Measurements from ENCODE around the gene MAGEE1.

Gene MAGEE1

GRCh38 chrX:76427560-76428242 is at the start of gene MAGEE1:
MAGEE1 (plus strand) TSS chrX:76427710; CDS start chrX:76427931, 221 bp downstream.
- DNase-seq, result peak; percentile 69

- DNase-seq, result no peak
These were observed 28.5 kb upstream of the MAGEE1 start for GRCh38 chrX:76398970-76399369.

DNA sequence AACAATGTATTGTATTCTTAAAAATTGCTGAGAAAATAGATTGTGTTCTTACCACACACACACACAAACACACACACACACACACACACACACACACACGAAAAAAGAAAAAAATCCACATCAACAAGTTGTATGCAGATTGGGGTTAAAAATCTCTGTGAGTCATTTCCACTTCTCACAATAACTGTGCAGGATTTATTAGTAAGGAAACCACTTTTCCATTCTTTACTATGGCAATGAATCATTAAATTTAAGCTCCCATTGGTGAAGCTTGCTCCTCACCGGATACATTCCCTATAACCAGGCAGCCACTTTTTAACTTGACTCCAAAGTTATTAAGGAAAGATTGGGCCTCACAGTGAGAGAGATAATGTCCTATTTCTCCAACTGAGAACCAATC is 19.7 kb upstream of the MAGEE1 start:
- no peak for DNase-seq

DNA sequence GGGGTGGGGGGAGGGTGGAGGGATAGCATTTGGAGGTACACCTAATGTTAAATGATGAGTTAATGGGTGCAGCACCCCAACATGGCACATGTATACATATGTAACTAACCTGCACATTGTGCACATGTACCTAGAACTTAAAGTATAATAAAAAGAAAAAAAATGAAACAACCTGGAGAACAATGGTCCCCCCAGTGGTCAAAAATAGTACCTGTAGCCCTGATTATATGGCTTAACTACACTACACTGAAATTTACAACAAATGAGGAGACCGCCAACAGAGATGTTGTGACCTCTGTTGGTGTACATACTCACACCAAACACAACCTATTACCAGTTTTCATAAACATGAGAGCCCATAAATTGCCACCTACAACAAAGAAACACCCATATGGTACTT is 7.3 kb upstream of the MAGEE1 start:
- no peak for DNase-seq

GRCh38 chrX:76428243-76429130 is 977 bp downstream of the MAGEE1 start:
- no peak for DNase-seq

DNA sequence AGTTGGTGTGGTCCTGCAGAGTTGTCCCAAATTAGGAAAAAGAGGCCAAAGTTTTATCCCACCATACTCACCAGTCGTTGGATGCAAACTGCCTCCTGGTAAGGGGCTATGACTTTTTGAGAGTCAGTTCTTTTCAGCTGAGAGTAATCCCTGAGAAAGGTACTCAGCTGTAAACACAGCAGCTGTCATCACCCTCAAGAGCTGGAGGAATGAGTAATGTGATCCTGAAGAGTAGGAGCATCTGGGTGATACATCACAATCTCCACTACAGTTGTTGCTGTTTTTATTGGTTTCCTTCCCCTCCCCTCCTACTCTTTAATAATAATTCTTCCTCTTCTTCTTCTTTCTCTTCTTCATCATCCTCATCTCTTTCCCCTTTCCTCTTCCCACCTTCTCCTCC is 5.7 kb downstream of the MAGEE1 start:
- no peak for DNase-seq

GRCh38 chrX:76434103-76434741 is 6.7 kb downstream of the MAGEE1 start:
- no peak for DNase-seq

DNA sequence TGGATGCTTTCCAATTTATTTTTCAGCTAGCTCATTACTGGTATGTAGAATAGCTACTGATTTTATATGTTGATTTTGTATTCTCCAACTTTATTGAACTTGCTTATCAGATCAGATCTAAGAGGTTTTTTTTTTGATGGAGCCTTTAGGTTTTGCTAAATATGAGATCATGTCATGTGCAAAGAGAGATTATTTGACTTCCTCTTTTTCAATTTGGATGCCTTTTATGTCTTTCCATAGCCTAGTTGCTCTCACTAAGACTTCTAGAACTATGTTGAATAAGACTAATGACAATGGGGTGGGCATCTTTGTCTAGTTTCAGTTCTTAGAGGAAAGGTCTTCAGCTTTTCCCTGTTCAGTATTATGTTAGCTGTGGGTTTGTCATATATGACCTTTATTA is 11.7 kb downstream of the MAGEE1 start:
- no peak for DNase-seq

- no peak for DNase-seq
These were observed 26.4 kb downstream of the MAGEE1 start for GRCh38 chrX:76453737-76454406.

GRCh38 chrX:76454456-76454927 is 27.0 kb downstream of the MAGEE1 start:
- peak; percentile 11 for DNase-seq

DNA sequence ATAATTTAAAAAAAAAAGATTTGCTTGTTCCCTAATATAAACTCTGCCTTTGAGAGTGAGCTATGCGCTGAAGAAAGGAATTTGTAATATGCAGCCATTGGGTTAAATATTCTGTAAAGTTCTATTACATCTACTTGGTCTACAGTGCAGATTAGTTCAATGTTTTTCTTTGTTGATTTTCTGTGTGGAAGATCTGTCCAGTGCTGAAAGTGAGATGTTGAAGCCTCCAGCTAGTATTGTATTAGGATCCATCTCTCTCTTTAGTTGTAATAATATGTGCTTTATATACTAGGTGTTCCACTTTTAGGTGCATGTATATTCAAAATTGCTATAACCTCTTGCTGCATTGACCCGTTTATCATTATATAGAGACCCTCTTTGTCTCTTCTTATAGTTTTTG is 49.8 kb downstream of the MAGEE1 start:
- DNase-seq, result no peak

All from suppressor macrophage treated with lipopolysaccharide for 4 hours (primary cell).